HG02852 (cell line): ENCODE measurements around the gene ZC3H7B.
"Not testable (repeated sequence)": the region's sequence is repeated elsewhere in the genome, so short reads cannot be mapped to it uniquely, and the experiment has no call there.

Experiments
- ATAC-seq: cut with Tn5 transposase; IDR thresholded peaks from one replicate; pipeline ENCODE4 v1.9.1; 2021; ENCODE audit warnings: mild to moderate bottlenecking, moderate library complexity; ENCODE audit not compliant: unreplicated experiment

Gene ZC3H7B

DNA sequence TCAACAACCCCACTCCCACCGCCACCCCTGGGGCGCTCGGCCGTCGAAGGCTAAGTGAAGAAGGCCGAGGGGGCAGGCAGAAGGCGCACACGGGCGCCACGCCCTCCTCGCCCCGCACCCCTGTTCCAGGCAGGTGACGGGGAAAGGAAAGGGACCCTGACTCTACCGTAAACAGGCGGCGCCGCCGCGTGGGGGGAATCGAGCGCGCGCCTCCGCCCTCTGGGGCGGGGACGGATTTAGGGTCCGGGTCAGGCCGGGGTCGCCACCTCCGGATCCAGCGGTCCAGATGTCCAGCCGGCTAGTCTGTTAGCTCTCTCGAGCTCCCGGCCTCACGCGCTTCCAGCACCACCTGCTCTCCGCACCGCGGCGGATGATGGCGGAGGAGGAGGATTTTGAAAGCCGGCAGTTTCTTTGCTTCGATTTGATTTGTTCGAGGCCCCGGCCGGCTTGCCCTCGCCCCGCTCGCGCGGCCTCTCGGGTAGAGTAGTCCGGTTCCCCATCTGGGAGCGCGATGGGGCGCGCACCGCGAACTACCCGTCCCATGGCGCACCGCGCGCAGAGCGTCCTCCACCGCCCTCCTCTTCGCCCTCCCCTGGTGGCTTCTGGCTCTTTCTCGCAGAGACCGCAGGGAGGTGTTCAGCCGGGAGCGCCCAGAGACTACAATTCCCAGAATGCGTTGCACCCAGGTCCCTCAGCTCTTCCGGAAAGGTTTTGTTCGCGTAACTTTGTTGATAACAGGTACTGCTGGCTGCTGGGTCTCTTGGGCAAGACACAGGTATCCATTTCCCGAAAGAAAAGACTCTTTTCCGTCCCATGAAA is 15.3 kb upstream of the ZC3H7B start, which contains the start of gene RANGAP1:
TSS of gene RANGAP1 (minus strand) at position 368 of the 819 bp plus-strand sequence. CDS start 5,143 bp downstream, outside the sequence.
- peak; percentile 93 for ATAC-seq

DNA sequence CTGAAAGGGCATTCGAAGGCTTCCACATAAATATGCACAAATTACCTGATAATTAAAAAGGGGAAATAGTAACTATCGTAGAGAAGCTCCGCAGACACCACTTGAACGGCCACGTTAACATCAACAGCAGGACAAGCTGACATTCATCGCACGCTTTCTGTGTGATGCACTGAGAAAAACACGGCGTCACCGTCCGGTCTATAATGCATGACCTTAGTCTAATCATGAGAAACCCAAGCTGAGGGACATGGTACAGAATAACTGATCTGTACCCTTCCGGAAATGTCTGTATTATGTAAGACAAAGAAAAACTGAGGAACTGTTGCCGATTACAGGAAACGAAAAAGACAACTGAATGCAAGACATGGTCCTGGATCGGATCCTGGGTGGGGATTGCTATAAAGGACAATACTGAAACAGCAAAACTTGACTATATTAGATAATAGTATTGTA is 14.7 kb upstream of the ZC3H7B start:
- peak; percentile 12 for ATAC-seq

DNA sequence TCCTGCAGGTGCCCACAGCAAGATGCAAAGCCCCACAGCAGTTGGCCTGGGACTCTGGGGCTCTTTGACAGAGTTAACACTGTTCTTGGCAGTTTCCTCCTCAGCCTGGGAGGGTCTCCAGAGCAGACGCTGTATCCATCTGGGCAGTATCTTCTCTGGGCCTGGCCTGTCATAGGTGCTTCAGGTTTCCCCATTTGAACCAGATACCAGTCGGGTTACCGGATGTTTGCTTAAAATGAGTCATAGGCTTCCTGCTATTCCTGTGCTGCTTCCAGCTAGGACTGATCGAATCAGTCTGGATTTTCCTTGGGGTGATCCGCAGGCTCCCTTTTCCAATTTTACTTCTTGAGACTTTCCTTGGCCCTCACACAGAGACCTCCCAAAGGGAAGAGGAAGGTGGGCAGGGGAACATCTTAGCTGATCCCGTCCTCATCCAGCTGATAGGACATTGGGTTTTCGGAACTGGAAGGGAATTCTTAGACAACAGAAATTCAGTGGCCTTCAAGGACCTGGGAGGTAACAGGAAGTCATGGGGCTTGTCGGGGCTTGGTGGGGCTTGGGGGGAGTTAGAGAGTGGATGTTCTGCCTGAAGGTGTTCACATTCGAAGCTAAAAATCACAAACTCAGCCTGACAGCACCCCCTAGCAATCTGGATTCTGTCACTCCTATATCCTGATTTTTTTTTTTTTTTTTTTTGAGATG is 12.9 kb upstream of the ZC3H7B start:
- ATAC-seq, result no peak

DNA sequence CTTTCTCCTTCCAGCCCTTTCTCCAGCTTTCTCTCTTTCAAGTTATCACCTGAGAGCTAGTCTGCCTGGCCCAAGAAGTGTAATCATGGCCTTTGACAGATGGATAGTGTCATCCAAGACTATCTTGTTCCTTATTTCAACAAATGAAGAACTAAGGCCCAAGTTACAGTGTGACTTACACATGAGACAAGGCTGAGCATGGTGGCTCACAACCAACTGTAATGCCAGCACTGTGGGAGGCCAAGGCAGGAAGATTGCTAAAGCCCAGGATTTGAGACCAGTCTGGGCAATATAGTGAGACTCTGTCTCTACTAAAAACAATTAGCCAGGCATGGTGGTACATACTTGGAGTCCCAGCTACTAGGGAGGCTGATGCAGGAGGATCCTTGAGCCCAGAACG is 11.7 kb upstream of the ZC3H7B start:
- ATAC-seq, result no peak

DNA sequence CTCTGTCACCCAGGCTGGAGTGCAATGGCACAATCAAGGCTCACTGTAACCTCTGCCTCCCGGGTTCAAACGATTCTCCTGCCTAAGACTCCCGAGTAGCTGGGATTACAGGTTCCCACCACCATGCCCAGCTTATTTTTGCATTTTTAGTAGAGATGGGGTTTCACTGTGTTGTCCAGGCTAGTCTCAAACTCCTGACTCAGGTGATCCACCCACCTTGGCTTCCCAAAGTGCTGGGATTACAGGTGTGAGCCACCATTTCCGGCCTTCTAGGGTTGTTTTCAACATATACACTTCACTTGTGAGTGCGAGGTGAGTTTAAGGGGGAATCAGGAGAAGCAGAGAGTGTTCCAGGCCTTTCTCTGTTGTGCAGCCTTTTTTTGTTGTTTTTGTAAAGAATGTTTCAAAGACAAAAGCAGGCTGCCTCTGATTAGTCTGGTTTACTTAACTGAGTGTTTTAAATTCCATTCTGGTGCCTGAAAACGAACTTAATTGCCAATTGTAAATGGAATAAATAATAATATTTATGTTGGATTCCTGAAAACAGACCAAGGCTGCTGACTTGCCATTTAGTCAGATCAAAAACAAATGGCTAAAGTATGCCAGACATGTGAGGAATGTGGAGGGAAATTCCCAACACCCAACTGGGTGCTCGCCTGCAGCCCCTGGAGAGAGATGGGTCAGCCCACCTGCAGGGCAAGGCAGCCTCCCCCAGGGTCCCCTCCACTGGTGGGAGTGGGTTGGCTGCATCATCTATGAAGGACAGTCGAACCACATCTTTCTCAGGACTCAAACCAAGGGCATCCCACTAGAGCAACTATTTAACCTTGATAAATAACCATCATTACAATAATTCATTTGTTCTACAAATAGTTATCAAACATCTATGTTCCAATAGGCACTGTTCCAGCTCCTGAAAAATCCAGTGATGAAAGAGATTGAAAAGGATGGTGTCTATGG is 10.8 kb upstream of the ZC3H7B start:
- ATAC-seq, result no peak

DNA sequence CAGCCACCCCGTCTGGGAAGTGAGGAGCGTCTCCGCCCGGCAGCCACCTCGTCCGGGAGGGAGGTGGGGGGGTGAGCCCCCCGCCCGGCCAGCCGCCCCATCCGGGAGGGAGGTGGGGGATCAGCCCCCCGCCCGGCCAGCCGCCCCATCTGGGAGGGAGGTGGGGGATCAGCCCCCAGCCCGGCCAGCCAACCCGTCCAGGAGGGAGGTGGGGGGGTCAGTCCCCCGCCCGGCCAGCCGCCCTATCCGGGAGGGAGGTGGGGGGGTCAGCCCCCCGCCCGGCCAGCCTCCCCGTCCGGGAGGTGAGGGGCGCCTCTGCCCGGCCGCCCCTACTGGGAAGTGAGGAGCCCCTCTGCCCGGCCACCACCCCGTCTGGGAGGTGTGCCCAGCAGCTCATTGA is 6.5 kb upstream of the ZC3H7B start:
- not testable (repeated sequence) for ATAC-seq

DNA sequence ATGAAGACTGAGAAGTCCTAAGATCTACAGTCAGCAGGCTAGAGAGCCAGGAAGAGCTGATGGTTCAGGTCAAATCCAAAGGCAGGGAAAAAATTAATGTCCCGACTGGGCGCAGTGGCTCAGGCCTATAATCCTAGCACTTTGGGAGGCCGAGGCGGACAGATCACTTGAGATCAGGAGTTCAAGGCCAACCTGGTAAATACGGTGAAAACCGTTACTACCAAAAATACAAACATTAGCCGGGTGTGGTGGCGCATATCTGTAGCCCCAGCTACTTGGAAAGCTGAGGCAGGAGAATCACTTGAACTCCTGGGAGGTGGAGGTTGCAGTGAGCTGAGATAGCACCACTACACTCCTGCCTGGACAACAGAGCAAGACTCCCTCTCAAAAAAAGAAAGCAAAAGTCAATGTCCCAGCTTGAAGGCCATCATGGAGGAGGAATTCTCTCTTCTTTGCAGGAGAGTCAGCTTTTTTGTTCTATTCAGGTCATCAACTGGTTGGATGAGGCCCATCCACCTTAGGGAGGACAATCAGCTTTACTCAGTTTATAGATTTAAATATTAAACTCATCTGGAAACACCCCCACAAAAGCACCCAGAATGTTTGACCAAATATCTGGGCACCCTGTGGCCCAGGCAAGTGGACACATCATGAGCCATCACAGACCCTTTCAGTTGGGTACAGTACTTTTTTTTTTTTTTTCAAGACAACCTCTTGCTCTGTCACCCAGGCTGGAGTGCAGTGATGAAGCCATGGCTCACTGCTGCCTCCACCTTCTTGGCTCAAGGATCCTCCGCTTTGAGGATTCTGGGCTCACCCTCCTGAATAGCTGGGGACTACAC is 4.3 kb upstream of the ZC3H7B start:
- ATAC-seq, result no peak

DNA sequence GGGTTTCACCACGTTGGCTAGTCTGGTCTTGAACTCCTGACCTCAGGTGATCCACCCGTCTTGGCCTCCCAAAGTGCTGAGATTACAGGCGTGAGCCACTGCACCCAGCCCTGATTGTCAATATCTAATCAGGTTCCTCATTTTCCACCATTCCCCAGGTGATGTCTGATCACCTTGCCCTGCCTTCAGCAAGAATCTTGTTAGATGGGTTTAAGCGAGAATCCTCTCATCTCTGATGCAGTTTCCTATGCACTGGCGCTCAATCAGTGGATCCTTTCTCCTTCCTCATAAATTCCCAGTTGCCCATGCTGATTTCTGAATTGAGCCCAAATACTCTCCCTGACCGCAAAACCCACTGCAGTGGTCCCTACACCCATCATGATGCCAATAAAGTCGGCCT is 664 bp upstream of the ZC3H7B start:
- no peak for ATAC-seq

DNA sequence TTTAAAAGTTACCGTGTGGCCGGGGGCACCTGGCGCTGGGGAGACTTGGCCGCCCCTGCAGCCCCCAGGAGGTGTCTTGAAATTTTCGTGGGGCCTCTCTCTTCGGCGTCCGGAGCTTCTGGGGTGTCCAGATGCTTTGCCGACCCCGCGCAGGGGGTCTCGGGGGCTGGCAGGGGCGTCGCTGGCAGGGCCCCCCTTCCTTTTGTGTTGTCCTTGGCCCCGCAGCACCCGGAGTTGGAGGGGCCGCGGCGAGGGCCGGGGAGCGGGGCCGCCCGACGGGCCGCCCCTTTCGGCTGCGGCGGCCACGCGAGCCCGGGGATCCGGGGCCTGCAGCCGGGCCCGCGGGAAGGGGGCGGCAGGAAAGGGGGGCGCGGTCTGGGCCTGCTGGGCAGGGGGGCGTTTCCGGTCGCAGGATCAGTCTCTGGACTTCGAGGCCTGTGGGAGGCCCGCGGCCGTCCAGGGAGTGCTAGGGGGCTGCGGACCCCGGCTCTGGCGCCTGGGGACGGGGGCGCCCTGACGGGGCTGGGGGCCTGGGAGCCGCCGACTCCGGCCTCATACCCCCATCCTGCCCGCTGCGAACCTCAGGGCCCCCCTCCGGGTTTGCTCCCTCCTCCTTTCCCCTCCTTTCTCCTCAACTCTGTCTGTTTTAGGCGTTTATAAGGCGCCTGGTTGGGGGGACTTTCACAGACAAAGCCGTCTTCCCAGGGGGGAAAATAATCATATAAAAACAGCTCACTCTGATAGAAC is 869 bp downstream of the ZC3H7B start:
- no peak for ATAC-seq

DNA sequence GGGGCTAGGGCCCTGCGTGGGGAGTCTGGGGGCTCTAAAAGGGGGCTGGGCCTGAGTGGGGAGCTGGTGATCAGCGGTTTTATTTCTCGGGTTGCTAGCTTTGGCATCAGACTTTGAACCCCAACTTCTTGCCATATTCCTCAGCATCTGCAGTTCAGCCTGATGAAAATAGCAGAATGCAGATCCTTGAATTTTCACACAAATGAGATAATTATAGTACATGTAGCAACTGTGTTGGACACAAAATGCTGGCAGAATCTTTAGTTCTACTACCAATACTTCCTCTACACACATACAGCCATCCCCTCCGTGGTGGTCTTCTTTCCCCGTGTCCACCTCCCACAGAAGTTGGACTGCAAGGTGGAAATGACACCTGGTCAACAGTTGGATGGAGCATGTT is 1.5 kb downstream of the ZC3H7B start:
- no peak for ATAC-seq

DNA sequence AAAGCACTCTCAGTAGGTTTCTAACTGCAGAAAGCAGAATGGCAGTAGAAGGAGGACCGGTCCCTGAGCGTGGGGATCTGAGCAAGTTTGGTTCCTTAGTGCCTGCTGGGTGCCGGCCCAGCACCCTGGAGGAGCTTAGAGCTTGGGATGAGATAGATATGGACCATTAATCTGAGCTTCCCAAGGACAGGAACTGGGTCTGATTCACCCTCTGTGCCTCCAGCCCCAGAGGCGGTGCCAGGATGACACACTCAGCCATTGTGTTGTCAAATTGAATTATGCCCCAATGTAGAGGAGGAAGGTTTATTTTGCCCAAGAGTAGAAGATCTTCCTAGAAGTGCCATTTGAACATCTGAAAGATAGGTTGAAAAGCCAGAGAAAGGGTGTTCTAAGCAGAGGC is 4.3 kb downstream of the ZC3H7B start:
- no peak for ATAC-seq

DNA sequence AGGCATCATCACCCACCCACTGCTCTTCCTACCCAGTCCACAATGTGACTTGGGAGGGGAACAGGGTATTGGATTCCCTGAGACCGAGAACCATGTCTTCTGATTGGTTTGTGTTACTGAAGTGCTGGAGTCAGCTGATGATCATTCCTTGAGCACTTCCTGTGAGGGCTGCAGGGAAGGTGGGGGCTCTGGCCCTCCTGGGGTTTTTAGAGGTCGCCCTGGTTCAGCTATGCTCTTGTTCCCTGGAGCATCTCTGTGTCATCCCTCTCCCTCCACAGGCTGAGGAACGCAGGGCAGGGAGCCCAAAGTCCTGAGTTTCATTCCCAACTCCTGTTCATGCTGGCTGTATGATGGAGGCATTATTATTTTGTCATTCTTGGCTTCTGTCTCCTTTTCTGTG is 6.7 kb downstream of the ZC3H7B start:
- ATAC-seq, result no peak

DNA sequence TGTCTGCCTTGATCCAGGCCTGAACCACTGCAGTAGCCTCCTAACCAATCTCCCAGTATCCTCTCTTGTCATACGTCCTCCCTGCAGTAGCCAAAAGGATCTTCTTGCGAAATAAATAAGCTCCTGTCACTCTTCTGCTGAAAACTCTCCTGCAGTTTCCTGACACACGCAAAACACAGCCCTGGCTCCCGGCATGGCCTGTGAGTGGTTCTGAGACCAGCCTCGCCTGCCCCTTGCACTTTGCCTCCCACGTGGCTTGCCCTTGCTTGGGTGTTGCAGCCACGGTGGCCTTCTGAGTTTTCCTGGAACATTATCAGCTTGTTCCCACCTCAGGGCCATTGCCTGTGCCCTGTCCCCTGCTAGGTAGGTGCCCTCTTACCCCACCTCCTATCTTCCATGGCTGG is 7.2 kb downstream of the ZC3H7B start:
- no peak for ATAC-seq

DNA sequence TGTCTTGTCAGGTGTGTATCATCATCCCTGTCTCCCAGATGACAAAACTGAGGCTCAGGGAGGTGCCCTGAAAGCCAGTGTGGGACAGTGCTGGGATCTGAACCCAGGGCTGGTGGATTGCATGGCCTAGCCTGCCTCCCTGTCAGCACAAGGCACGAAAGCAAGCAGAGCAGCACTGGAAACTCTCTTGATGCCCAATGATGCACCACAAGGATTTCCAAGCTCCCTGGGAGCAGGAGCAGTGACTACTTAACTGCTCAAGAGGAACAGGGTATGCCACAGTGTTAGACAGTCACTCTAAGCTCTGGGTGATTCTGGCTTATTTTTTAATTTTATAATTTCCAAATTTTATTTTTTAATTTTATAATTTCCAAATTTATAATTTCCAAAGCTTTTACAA is 9.0 kb downstream of the ZC3H7B start:
- ATAC-seq, result no peak

DNA sequence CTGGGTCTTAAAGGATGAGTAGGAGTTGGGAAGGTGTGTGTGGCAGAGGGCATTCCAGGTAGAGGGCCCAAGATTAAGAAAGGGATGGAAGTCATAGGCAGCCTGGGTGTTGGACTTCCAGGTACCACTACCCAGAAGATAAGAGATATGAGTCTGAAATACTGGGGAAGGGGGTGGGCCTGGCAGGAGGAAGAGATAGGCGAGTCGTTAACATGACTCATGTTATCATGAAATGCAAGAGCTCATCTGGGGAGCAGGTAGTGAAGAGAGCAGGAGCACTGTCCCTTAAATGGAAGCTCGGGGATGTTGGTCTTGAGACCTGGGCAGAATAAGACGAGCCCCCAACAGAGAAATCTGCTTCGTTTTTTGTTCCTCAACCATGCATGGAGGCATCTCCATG is 10.2 kb downstream of the ZC3H7B start:
- ATAC-seq, result no peak

DNA sequence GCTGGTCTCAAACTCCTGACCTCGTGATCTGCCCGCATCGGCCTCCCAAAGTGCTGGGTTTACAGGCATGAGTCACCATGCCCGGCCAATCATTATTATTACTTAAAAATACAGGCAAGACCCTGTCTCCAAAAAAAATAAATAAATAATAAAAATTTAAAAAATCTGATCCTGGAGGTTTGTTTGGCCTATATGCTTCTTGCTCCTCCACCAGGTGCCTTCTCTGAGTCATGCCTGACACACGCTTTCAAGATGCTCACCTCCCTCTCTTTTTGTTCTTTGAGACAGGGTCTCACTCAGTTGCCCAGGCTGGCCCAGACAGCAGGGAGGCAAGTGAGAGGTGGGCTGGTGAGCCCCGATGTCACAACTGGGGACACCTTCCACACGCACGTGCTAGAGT is 13.5 kb downstream of the ZC3H7B start:
- ATAC-seq, result no peak

DNA sequence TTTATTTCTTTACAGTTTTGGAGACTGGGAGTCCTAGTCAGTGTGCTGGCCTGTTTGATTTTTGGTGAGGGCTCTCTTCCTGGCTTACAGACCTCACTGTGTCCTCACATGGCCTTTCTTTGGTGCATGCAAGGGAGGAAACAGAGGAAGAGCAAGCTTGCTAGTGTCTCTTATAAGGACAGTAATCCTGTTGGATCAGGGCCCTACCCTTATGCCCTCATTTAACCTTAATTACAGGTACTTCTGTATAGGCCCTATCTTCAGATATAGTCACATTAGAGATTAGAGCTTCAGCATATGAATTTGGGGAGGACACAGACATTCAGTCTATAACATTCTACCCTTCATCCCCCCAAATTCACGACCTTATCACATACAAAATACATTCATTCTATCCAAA is 14.3 kb downstream of the ZC3H7B start:
- ATAC-seq, result no peak

DNA sequence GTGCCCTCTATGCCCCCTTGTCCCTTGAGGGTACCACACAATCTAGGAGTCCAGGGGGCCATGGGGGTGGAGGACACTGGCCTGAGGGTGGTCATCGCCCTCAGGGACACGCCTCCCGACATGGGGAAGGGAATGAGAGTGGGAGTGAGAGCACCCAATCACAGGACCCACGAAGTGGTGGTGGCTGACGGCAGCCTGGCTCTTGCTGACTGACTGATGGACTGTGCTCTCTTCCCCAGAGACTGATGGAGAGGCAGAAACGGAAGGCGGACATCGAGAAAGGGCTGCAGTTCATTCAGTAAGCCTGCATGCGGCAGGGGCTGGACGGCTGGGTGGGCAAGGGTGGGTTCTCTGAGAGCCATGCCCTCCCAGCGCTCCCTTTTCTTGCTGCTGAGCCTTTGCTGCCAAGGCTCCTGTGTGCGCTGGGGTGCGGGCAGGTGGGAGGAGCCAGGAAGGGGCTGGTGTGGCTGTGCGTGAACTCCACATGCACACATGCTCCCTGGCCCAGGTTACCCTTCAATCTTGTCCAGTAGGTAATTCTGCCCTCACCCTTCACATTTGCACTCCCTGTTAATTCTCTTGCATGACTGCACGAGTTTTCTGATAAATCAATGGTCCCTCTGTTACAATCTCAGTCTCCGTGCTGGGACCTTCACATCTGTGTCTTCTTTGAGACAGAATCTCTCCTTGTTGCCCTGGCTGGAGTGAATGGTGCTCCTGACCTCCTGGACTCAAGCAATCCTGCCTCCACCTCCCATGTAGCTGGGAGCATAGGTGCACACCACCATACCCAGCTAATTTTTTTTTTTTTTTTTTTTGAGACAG is 19.3 kb downstream of the ZC3H7B start:
- ATAC-seq, result no peak
